GM21381 (cell line): ENCODE data around the gene MYO1B.

Experiments
- ATAC-seq: cut with Tn5 transposase; IDR thresholded peaks from one replicate; pipeline ENCODE4 v1.9.1; 2021; ENCODE audit warnings: mild to moderate bottlenecking, moderate library complexity; ENCODE audit not compliant: unreplicated experiment

Gene MYO1B

DNA sequence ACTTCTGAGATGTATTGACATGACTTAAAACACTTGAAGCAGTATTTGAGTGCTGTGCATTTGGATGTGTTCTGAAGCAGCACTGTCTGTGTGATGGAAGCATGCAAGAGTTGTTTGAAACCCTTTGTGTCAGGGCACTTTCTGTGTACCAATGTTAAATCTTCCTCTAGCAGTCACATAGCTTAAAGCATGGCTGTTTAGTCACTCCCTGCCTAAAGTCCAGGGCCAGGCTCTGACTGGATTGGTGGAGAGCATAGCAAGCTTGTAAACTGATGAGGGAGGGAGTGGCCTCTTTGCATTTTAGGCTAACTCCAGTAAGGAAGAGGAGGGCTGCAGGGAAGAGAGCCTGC lies 73.5 kb downstream of the MYO1B start:
- no peak for ATAC-seq

DNA sequence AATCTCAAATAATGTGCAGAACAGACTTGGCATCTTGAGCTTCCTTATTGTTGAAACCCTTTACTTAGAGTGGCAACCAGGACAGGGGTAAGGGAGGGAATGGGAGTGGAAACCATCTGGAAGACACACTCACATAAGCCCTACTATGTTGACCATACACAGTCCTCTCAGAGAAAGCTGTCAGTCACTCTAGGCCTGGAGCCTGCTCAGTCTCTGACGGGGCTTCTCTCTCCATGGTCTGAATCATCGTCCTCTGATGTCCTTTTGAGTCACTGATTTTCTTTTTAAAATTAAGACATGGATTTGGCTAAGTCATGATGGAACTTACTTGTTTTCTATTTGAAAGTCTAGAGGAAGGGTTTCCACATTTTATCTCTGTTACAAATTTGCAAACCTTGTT lies 74.0 kb downstream of the MYO1B start:
- no peak for ATAC-seq

DNA sequence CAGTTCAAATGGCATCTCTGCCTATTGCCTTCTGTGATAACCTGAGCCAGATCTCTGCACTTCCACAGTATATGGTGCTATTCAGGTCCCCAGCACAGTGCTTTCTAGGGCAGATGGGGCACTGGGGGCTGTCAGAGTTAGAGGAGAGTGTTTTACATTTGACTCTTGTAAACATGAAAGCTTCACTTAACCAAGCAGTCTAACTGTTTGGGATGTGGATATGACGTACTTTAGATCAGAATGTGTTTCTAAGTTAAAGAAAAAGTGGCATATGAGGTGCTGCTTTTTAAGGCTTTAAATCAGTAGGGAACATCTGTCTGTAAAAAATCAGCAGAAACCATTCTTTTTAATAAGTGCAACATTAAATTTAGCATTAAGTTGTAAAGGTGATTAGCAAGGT lies 75.7 kb downstream of the MYO1B start:
- no peak for ATAC-seq

DNA sequence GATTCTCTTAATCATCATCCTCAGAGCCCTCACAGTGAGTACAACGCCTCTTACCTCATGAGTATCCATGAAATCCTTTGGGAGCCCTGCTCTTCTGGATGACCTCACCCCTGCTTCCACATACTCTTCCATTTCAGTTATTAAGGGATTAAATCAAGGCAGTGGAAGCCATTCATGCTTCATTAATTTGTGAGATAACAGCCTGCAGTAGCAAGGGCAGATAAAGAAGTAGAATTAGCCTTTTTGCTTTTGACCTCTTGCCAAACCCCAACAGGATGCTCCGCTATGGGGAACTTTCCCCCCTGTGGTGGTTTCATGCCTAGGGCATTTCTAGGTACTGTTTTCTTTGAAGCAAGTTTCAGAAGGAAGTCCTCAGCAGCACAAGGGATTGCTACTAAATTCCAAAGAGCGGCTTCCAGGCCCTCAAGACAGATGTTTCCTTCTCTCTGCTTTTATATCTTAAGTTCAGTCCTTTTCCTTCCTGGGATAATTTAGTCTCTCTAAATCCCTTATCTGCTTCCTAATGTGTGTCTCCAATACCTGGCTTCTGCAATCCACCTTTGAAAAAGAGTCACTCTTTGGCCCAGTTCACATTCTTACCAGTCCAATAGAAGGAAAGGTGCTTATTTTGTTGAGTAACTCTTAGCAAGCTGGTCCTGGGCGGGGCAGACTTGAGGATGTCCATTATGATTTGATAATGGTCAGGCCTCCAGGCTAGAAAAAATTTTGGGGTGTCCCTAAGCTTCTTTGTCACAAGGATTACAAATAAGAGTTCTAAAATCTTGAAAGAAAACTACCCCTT lies 76.9 kb downstream of the MYO1B start:
- ATAC-seq = peak; percentile 81

DNA sequence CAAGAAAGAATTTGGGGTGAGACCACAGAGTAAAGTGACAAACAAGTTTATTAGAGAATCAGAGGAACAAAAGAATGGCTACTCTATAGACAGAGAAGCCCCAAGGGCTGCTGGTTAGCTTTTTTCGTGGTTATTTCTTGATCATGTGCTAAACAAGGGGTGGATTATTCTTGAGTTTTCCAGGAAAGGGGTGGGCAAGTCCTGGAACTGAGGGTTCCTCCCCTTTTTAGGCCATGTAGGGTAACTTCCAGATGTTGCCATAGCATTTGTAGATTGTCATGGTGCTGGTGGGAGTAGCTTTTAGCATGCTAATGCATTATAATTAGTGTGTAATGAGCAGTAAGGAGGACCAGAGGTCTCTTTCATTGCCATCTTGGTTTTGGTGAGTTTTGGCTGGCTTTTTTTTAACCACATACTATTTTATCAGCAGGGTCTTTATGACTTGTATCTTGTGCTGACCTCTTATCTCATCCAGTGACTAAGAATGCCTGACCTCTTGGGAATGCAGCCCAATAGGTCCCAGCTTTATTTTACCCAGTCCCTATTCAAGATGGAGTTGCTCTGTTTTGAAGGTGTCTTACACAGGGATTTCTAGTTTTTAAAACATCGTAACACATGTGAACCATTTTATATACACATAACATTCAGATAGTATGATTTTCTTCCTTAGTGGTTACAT lies 77.8 kb downstream of the MYO1B start:
- ATAC-seq = no peak

DNA sequence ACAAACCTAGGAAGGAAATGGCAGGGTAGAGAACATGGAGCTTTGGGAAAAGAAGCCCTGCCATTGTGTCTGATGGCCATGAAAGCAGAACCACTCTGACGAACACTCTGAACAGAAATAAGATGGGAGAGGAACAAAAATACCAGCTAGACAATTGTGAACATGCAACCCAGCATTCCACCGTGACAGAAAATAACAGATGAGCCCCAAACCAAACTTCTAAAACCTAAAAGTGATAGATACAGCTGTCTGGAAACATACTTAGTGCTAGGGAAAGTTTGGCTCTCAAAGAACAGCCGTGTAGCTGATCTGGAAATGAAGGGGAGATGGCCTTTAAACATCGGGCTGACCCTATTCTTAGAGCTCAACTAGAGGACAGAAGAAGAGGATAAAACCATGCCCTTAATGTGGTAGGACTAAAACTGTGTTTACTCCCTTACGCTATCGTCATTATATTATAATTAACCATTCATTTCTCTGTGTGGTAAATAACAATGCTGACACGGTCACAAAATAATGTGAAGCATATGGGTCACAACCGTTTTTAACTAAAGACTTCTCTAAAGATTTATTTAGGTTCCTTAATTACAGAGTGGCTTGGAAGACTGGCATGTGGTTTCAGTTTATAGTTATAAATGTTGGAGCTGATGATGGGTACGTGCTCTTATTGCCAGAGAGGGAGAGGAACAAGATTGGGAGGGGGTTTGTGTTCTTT lies 80.6 kb downstream of the MYO1B start:
- ATAC-seq = no peak

DNA sequence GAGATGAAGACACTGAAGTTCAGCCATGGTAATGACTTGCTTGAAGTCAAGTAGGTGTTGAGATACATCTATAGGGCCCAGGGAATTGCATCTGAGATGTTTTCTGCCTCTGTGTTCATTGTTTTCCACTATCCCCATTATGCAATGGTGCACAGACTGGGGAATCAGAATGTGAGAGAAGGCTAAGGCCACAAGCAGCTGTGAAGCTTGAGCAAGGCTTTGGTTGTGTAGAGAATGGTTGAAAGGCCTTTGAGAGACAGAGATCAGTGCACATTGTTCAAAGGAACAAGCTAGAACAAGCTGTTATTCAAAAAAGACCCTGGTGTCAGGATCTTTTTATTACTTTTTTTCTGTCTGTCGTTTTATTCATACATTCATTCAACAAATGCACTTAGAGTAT lies 82.3 kb downstream of the MYO1B start:
- ATAC-seq = no peak

DNA sequence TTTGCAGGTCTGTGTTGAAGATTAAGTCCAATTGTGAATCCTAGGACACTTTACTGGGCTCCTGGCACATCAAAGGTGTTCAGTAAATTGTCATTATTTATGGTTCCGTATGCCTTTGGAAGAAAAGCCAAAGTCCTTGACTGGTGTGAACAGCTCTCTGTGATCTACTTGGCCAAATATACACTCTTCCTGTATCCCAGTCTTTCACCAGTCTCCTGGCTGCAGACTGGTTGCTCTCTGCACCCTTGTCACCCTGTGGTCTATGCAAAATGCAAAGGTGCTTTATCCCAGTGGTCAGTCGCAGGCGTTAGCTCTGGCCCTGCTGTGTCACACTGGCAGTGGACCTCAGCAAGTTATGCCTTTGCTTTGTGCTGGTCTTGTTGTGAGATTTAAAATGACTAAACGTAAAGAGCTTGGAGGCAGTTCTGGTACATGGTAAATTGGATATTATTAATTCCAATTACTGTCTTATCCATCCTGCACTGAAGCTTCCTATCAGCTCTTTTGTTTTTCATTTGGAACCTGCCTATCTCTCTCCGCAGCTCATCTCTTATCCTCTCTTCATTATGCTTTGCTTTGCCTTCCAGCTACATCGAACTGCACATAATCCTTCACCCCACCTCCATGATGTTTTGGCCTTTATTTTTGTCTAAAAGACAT lies 83.1 kb downstream of the MYO1B start:
- no peak for ATAC-seq

DNA sequence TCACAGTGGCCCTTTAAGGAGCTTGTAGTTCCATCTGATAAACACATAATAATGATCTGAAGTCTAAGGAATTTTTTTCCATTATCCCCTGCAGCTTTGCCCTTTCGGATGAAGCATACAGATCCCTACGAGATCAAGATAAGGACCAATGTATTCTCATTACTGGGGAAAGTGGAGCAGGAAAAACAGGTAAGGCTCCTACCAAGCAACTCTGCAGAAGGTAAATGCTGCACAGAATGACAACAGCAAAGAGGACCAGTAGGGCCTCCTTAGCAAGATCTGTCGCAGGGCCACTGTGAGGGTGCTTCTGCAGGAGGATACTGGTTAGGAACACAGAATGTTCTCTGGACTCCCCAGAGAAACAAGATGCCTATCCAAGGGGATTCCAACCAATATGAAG lies 84.6 kb downstream of the MYO1B start:
- no peak for ATAC-seq

DNA sequence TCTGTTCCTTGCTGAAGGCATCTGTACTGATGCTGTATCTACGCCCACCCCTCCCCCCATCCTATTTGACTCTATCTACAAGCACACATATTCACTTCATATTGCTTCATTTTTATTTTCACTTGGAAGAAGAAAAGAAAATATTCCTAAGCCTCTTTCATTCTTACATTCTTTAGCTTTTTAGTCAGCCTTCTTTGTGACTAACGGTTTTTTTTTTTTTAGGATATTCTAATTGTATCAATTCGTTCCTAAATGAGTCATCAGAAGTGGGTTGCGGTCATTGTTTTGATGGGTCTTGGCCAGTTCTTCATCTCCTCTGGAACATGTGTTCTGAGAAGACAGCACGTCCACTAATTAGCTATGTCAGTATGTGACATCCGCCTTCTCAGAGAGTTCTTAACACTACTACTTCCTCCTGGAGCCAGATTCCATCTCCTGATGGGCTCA lies 88.7 kb downstream of the MYO1B start:
- no peak for ATAC-seq

DNA sequence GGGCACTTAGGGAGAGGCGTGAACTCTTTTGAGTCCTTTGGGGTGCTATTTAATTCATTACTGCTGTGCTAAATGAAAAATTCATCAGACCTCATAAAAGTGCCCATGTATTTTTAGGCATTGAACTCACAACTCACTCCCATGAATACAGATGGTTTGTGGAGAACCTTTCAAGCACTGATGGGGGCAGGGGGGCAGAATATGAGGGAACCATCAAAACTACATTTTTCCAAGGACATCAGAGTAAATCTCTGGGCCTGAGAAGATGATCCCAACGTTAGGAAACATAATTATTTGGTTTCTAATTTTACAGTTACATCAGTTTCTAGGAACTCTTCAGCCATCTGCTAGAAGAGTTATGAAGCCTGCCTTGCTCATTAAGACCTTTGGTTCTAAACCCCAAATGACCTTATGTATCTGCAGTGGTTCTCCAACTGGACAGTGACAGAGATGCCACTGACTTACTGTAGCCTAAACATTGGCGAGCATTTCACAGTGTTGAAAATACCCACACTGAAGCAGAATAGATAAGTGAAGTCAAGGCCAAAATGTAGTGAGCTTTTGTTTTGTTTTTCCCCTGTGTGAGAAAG lies 90.8 kb downstream of the MYO1B start:
- no peak for ATAC-seq

DNA sequence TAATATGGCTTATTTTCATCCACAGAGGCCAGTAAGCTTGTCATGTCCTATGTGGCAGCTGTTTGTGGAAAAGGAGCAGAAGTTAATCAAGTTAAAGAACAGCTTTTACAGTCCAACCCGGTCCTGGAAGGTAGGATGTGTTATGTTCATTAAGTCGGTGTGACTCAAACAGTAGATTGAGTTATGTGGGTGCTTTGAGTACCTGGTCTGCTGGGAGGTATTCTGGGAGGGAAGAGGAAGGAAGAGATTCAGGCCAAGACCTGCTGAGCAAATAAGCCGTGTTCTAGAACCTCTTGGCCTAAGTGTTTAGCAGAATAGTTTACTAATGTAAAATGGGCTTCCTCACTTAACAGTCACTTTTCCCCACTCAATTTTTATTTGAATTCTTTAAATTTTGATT lies 96.2 kb downstream of the MYO1B start:
- no peak for ATAC-seq

DNA sequence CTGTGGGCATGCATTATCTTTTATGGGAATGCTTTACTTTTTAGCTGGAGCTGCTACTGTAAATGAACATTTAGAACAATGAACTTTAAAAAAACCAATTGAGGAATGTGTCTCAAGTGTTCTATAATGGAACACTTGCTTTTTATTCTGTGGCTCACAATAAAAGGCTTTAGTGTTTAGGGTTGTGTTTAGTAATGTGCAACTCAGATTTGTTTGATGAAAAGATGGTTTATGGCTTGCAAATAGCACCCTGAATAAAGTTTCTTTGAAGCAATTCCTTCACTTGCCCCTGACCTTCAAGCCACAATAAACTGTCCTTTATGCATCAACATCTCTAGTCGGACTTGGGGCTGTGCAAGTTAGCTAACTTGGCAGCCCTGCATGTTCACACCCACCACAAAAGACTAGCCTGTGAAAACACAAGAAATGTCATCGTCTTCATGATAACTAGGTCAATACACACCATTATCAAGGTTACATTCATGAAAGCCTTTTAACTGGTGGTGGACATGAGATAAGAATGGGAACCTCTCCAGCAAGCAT lies 98.7 kb downstream of the MYO1B start:
- no peak for ATAC-seq

DNA sequence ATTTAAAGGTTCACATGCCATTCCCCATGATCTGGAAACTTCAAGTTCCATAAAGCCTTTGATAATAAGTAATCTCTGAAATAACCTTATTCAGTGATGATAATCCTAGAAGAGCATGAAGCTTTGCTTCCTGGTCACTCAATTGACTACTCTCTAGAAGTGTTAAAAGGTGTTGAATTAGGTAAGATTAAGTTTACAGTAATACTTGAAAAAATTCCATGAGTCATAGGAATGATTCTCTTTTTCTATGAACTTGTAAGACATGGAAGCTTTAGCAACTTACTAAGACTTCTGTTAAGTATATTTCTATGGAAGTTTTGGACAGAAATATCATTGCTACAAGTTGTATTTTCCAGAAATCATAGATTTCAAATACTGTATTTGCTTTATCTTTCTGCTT lies 100.6 kb downstream of the MYO1B start:
- ATAC-seq = no peak

DNA sequence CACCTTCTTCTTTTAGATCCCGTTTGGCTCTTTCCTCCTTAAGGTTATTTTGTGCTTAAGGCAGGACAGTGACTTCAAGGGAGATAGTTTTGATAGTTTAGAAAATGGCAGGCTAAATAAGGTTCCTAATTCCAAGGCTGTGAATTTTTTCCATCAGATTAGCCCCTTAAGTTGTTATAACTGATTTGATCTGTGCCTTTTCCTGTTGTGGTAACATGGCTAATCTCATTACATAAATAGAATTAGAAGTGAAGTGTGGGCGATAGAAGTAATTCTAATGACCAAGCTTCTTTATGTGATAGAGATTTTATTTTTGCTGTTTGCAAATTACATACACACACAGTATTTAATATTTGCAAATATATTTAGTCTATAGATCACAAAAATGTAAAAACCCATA lies 102.0 kb downstream of the MYO1B start:
- no peak for ATAC-seq

DNA sequence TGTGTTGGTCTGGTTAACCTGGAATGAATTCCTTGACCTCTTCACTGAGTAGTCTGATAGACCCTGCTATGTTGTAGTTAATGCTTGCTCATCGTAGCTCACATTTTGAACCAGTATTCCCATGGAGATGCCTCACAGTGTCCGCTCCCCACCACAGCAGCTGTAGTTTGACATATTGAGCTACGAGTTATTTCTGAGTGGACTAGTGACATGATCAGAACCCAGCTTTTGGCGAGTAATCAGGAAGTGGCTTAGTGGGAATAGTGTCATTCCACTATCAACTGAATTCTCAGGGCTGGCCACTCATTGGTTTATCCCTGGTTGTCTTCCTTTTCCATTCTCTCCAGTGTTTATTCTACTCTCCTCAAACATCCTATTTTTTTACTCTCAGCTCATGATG lies 102.7 kb downstream of the MYO1B start:
- ATAC-seq = no peak

DNA sequence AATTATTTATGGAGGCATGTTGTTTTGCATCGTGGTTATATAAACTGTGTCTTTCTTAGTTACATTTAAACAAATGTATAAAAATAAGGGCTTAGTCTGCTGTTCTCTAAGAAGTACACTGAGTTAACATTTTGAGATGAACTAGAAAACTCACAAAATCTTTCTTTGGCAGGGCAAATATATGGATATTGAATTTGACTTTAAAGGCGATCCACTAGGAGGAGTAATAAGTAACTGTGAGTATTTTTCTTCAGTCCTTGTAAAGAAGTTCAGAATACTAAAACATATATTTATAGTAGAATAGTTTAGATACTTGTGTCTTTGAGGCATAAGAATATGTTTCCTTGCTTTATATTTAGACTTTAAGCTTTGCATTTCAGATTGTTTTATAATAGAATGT lies 104.8 kb downstream of the MYO1B start:
- no peak for ATAC-seq

DNA sequence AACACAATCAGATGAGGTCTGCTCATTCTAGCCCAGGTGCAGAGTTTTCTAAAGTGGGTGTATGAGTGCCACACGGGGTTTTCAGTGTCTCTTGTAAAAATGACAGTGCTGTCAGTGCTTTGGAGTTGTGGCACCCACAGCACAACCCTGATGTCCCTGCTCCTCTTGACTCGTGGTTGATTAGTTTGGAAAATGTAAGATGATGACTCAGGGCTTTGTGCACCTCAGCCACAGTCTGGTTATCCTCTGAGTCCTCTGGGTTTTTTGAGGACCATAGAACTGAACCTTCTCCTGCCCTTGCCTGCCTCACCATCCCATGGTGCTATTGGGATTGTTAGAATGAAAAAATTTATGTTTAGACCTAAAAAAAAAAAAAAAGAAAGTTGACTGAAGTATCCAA lies 105.6 kb downstream of the MYO1B start:
- no peak for ATAC-seq

DNA sequence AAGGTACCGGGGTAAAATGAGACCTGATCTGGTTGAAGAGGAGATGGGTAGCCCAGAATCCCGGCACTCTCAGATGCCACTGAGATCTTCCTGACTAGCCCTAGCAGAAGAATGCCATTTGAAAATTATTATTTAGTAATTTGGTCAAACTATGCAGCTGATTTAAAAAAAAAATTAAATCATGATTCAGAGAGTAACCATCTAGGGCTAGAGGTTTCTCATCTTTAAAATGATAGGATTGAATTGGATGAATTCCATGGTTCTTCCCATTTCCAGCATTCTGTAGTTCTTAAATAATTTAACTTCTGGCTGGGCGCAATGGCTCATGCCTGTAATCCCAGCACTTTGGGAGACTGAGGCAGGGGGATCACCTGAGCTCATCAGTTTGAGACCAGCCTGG lies 106.1 kb downstream of the MYO1B start:
- no peak for ATAC-seq

DNA sequence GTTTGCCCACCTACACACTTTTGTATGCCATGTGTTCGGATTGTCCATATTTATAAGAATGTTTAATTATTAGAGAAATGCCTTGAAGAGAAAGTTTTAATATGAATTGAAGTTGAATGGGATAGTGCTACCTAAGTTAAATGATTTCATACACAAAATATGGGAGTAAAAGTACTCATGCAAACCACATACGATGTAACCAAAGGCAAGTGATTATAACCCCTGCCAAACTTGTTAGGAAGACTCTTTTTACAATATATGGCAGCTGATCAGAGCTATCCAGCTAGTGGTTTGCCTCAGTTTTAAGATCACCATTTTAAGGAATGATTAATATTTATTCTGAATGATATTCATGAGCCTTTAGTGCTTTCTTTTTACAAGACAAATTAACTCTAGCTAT lies 106.7 kb downstream of the MYO1B start:
- ATAC-seq = no peak

DNA sequence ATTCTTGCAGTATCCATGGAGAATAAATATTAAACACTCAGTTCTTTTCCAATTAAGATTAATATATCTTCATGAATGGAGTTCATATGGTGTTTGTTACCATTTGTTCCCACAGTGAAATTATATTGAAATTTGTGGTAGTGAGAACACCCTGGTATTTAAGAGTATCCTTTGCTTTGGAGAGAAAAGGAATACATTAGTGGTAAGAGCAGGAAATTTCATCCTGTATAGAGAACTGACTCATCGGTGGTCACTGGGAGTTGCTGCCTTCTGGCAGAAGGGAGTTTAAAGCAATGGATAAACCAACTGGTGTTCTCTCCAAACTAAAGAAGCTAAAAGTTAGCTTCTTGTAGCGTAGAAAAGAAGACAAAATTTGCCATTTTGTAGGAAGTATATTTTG lies 107.3 kb downstream of the MYO1B start:
- no peak for ATAC-seq
